Vagina (tissue), 2 donors: ENCODE data around the gene APOL5. TPM values are rescaled to one million over a fixed set of nuclear protein-coding genes. Genes with fewer than 3 reads are reported as not detected.
A peak's percentile ranks its signal among the peaks of the same experiment; 100 is the strongest.

ENCODE experiments used
- DNase-seq, 2 donors: peaks; one replicate each; pipeline ENCODE4 v3.0.0-alpha.2; 2017; ENCODE audit errors: extremely low spot score in 2 of 2
- H3K27ac ChIP-seq: fragments of 200-600 bp; sonication (generic); one replicate; pipeline ENCODE4 v1.5.1; 2019
- H3K27me3 ChIP-seq: fragments of 200-600 bp; sonication (generic); one replicate; pipeline ENCODE4 v1.5.1; 2019
- H3K36me3 ChIP-seq, 2 donors: fragments of 200-600 bp; sonication (generic); one replicate each; pipeline ENCODE4 v1.5.1; 2017 to 2019
- H3K4me1 ChIP-seq: fragments of 200-600 bp; sonication (generic); one replicate; pipeline ENCODE4 v1.5.1; 2019
- H3K4me3 ChIP-seq, 2 donors: fragments of 200-600 bp; sonication (generic); 1 replicate in 1 of 2; 2 replicates in 1 of 2; pipeline ENCODE4 v1.5.1; 2016 to 2019
- H3K9me3 ChIP-seq: fragments of 200-600 bp; sonication (generic); one replicate; pipeline ENCODE4 v1.5.1; 2019
- CTCF ChIP-seq, 3 experiments: fragments of 450-650 bp in 2 of 3; fragments of 200-600 bp in 1 of 3; sonication (generic) in 1 of 3; IDR thresholded peaks; one replicate each; pipeline ENCODE4 v1.5.1; 2017 to 2019; ENCODE audit warnings: antibody characterized with exemption in 3 of 3, mild to moderate bottlenecking in 2 of 3, moderate library complexity in 2 of 3
- POLR2A ChIP-seq, 2 donors: fragments of 450-650 bp; IDR thresholded peaks; one replicate each; pipeline ENCODE4 v1.6.1; 2017; ENCODE audit warnings: antibody characterized with exemption in 2 of 2, mild to moderate bottlenecking in 2 of 2, moderate library complexity in 2 of 2
- POLR2AphosphoS5 ChIP-seq, 2 donors: sonication (generic); formaldehyde crosslinking; IDR thresholded peaks; one replicate each; pipeline ENCODE4 v1.9.0; 2017; ENCODE audit warnings: antibody characterized with exemption in 2 of 2, mild to moderate bottlenecking in 2 of 2, low read depth in 1 of 2; ENCODE audit not compliant: insufficient read depth in 1 of 2
- intact Hi-C: fragments of 100-400 bp; cut with DNase I; formaldehyde crosslinking; loops from one replicate; pipeline ENCODE4 v1.15.1; 2023
- total RNA-seq: library from RNA; depleted of rRNA; stranded (reverse); fragments of >200 nt; gene quantifications from one replicate; pipeline ENCODE4 v1.2.3, GENCODE V29; 2016

APOL5 gene
- total RNA-seq, 1 donor from 2014 or later = not detected

DNA sequence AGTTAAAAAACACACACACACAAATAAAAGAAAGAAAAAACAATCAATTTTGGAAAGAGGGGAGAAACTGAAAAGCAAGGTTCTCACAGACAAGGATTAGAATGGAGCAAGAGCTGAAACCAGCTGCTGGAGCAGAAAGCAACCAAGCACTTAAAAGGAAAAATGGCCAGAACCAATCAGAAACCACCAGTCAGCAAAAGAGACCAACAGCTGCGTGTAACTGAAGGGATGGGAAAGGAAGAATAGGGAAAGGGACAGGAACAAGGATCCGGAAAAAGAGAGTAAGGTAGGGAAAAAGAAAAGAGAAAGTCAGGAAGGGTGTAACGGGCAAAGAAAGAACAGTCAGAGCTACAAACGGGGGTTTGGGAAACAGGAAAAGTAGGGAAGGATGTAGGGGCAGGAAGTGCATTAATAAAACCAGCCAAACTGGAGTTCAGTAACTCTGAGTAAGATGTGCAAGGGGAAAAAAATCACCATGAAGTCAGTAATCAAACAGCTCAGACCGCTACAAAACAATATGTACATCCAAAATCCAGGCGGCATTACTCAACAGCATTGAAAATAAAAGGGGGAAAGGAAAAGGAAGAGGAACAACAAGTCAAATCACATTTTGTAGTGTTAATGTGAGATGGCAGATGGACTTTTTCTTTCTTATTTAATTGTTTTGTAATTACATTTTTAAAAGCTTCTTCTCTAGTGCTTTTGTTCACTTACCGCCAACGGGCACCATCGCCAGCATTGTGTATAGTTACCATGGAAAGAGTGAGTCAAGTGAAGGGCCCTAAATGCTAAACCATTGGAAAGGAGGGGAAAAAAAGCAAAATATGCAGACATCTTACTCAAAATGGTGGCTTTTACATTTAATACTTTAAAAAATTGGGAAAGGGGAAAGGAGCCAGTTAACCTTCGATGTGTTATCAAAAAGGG lies 49.2 kb downstream of the APOL5 start:
- Histone ChIP-seq H3K4me3 (peak overlapping the region in 1 of 2 donors; percentile 13), H3K36me3 (peaks cover 0 to 4% of the 10 kb centered on the region in 2 donors), H3K4me1 (peaks cover 4% of the 10 kb centered on the region), H3K27ac (peak overlapping the region; percentile 20), H3K27me3 (no peaks in the 10 kb centered on the region), H3K9me3 (no peaks in the 10 kb centered on the region)
- TF ChIP-seq POLR2AphosphoS5 (IDR thresholded peaks at IDR 0.05; ENCODE audit: insufficient read depth in 1 of 2, low read depth in 1 of 2) (no peak), POLR2A (IDR thresholded peaks at IDR 0.05) (no peak), CTCF (IDR thresholded peaks at IDR 0.05) (no peak)
- intact Hi-C loops = no loop called here
- DNase-seq = no peak

DNA sequence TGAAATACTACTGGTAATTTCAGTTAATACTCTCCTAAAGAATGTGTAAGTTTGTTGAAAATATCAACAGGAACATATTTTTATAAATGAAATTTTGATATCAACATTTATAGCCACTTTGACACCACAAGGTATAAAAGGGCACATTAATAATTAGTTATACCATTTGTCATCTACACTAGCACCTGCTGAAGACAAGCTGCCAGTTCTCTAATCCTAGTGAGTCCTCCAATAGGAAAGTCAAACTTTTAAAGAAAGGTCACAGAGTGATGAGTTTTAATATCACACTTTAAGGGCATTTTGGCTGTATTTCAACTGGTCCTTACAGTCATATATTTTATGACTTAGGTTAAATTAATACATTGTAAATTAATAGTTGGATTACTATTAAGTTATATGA lies 52.3 kb downstream of the APOL5 start:
- Histone ChIP-seq H3K36me3 (no peaks in the 10 kb centered on the region), H3K9me3 (no peaks in the 10 kb centered on the region), H3K27me3 (no peaks in the 10 kb centered on the region), H3K27ac (no peak overlapping the region), H3K4me1 (peaks cover 4% of the 10 kb centered on the region), H3K4me3 (no peak overlapping the region)
- intact Hi-C loops = no loop called here
- DNase-seq = no peak
- TF ChIP-seq POLR2AphosphoS5 (IDR thresholded peaks at IDR 0.05; ENCODE audit: insufficient read depth in 1 of 2, low read depth in 1 of 2) (no peak), CTCF (IDR thresholded peaks at IDR 0.05) (no peak), POLR2A (IDR thresholded peaks at IDR 0.05) (no peak)

DNA sequence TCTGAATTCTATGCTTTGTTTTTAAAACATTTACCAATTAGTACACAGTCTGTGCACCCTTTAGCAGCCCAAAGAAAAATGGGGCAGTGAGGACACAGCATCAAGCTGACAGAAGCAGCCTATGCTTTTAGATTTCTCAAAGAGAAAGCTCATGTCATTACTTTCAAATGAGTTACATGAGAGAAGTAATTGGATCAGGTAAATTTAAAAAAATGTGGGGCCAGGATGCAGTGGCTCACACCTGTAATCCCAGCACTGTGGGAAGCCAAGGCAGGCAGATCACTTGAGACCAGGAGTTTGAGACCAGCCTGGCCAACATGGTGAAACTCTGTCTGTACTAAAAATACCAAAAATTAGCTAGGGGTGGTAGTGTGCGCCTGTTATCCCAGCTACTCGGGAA lies 57.7 kb downstream of the APOL5 start:
- no peak for TF ChIP-seq POLR2A (IDR thresholded peaks at IDR 0.05)
- no peak for TF ChIP-seq POLR2AphosphoS5 (IDR thresholded peaks at IDR 0.05; ENCODE audit: insufficient read depth in 1 of 2, low read depth in 1 of 2)
- TF ChIP-seq CTCF (IDR thresholded peaks at IDR 0.05) = no peak
- H3K4me1 ChIP-seq = peaks cover 4% of the 10 kb centered on the region
- H3K4me3 ChIP-seq = no peak overlapping the region
- H3K27ac ChIP-seq = no peak overlapping the region
- H3K9me3 ChIP-seq = no peaks in the 10 kb centered on the region
- intact Hi-C loops = no loop called here
- H3K27me3 ChIP-seq = no peaks in the 10 kb centered on the region
- no peak for DNase-seq
- H3K36me3 ChIP-seq = no peaks in the 10 kb centered on the region

DNA sequence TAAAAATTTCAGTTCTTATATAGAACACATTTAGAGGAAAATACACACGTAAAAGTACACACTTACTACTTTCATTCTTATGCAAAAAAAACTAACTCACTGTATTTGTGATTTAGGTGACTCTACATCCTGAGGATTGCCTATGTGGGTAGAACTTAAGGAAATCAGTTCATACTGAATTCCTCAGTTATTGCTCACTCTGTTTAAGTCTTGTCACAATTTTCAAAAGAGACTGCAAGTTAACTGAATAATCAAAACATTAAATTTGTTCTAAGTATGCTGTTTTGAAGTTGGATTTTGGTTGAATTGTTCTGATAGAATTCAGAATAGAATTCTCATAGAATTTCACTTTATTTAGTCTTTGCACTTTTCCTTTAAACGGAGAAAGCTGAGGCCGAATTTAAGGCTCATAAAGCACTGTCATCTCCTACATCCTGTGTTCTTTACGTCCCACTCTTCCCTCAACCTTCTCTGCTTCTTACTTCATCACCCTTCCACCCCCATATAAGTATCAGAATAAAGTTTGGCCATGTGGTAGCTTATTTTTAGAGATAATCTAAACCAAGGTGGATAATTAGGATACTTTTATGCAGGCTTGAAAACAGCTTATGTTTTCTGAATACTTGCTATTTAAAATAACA lies 59.8 kb downstream of the APOL5 start:
- DNase-seq = no peak
- Histone ChIP-seq H3K4me1 (peaks cover 12% of the 10 kb centered on the region), H3K36me3 (peaks cover 0 to 7% of the 10 kb centered on the region in 2 donors), H3K27me3 (no peaks in the 10 kb centered on the region), H3K27ac (no peak overlapping the region), H3K9me3 (no peaks in the 10 kb centered on the region), H3K4me3 (no peak overlapping the region)
- intact Hi-C loops = no loop called here
- TF ChIP-seq POLR2A (IDR thresholded peaks at IDR 0.05) (no peak), POLR2AphosphoS5 (IDR thresholded peaks at IDR 0.05; ENCODE audit: insufficient read depth in 1 of 2, low read depth in 1 of 2) (no peak), CTCF (IDR thresholded peaks at IDR 0.05) (no peak)

Other genes starting within 250 kb of the APOL5 start
- 2.0 TPM for gene RASD2, start 177.0 kb upstream of the APOL5 start, total RNA-seq
- gene MB, start 100.5 kb upstream of the APOL5 start, total RNA-seq = not detected
- 11.5 TPM for gene APOL6, start 69.4 kb upstream of the APOL5 start, total RNA-seq